ENCODE results near the gene CCRL2. TPM values are rescaled to one million over a fixed set of nuclear protein-coding genes. Genes with fewer than 3 reads are reported as not detected.
A peak's percentile ranks its signal among the peaks of the same experiment; 100 is the strongest.
"Not testable (repeated sequence)": the region's sequence is repeated elsewhere in the genome, so short reads cannot be mapped to it uniquely, and the experiment has no call there.

The CCRL2 gene
- total and polyA plus RNA-seq, 9 of the 15 experiments (the other 6 are each of a cell fraction or from before 2014, with no cell fraction given): 3.4 to 5.7 (median 4.0) TPM

DNA sequence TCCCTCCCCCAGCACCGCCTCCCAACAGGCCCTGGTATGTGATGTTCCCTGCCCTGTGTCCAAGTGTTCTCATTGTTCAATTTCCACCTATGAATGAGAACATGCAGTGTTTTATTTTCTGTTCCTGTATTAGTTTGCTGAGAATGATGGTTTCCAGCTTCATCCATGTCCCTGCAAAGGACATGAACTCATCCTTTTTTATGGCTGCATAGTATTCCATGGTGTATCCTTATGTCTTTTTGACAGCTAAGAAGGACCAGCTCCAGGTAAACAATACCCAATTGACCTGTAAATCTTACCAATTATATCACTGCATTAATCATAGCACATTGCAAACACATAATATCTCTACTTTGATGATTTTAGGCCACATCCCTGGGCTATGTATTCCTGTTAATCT, 23.8 kb downstream of the CCRL2 start:
- H2AFZ ChIP-seq (ENCODE audit: low read depth, low read length); H3K27me3 ChIP-seq (ENCODE audit: control insufficient read depth in 2 of 2, insufficient read depth in 2 of 2, low read length in 2 of 2); CTCF ChIA-PET (ENCODE audit: low intra/inter-chr PET ratio); H3K36me3 ChIP-seq (ENCODE audit: control insufficient read depth, insufficient read depth, low read length); in situ Hi-C loops (cut with MboI); intact Hi-C loops (cut with micrococcal nuclease); H3K9ac ChIP-seq (ENCODE audit: insufficient read depth in 1 of 2, low read depth in 2 of 2, low read length in 2 of 2); H3K79me2 ChIP-seq (ENCODE audit: control insufficient read depth, insufficient read depth, low read length); H3K4me2 ChIP-seq (ENCODE audit: insufficient read depth, low read length); ATAC-seq; H3K9me1 ChIP-seq (ENCODE audit: control insufficient read depth, insufficient read depth, low read length); FAIRE-seq; H3K9me3 ChIP-seq (replicated peaks; ENCODE audit: control insufficient read depth, insufficient read depth, low read depth, low read length); H4K20me1 ChIP-seq (replicated peaks; ENCODE audit: control insufficient read depth, insufficient read depth, low read length); H3K4me3 ChIP-seq; DNase-seq (ENCODE audit: extremely low read depth in 1 of 4, low spot score in 3 of 4); BruUV-seq (replicated peaks); H3K27ac ChIP-seq (ENCODE audit: extremely low read depth, low read depth, low read length): not testable (repeated sequence)
- H3K4me1 ChIP-seq (replicated peaks in 1 of 2; ENCODE audit: control insufficient read depth in 2 of 2, insufficient read depth in 2 of 2, low read length in 2 of 2): peaks cover 3 to 19% of the 10 kb centered on the region in 2 experiments; a peak in 4 of 5 replicates
- POLR2A ChIA-PET: interaction anchor here (0.6 kb wide), 1 partner anchor 12 kb away, joined by 3 read pairs; no protein-coding TSS in a partner anchor
- TF ChIP-seq RBM25 (IDR thresholded peaks at IDR 0.05; ENCODE audit: low read depth, low read length, severe bottlenecking) (peak; percentile 64), BCOR (IDR thresholded peaks at IDR 0.05) (peak; percentile 71; the same call in 1 of the 2 replicates), ZNF146 (CRISPR knock-in tag; IDR thresholded peaks at IDR 0.05; ENCODE audit: unreplicated experiment) (peak; percentile 96), KDM1A (IDR thresholded peaks at IDR 0.05) (0 out of 4 replicates have a peak, but pooled peaks of 1 of the 2 experiments have one; percentile 28)
- 35% methylated on average over 1 of the region's 1 CpG for WGBS (ENCODE audit: insufficient coverage, low coverage, missing lambda C conversion rate)

DNA sequence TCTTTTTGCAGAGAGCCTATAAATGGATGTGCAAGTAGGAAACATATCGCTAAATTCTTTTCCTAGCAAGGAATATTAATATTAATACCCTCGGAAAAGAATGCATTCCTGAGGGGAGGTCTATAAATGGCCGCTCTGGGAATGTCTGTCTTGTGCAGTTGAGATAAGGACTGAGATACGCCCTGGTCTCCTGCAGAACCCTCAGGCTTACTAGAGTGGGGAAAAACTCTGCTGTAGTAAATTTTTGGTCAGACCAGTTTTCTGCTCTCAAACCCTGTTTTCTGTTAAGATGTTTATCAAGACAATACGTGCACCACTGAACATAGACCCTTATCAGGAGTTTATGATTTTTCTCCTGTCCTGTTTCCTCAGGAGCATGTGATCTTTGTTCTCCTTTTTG, 24.8 kb downstream of the CCRL2 start:
- POLR2A ChIA-PET; H3K9ac ChIP-seq (ENCODE audit: insufficient read depth in 1 of 2, low read depth in 2 of 2, low read length in 2 of 2); CTCF ChIA-PET (ENCODE audit: low intra/inter-chr PET ratio); H3K27ac ChIP-seq (ENCODE audit: extremely low read depth, low read depth, low read length); intact Hi-C loops (cut with micrococcal nuclease); DNase-seq (ENCODE audit: extremely low read depth in 1 of 4, low spot score in 3 of 4); ATAC-seq; H3K36me3 ChIP-seq (ENCODE audit: control insufficient read depth, insufficient read depth, low read length); H3K9me3 ChIP-seq (replicated peaks; ENCODE audit: control insufficient read depth, insufficient read depth, low read depth, low read length); H3K4me3 ChIP-seq; H2AFZ ChIP-seq (ENCODE audit: low read depth, low read length); H3K4me2 ChIP-seq (ENCODE audit: insufficient read depth, low read length); FAIRE-seq; H3K9me1 ChIP-seq (ENCODE audit: control insufficient read depth, insufficient read depth, low read length); H4K20me1 ChIP-seq (replicated peaks; ENCODE audit: control insufficient read depth, insufficient read depth, low read length); in situ Hi-C loops (cut with MboI); BruUV-seq (replicated peaks); H3K79me2 ChIP-seq (ENCODE audit: control insufficient read depth, insufficient read depth, low read length); H3K27me3 ChIP-seq (ENCODE audit: control insufficient read depth in 2 of 2, insufficient read depth in 2 of 2, low read length in 2 of 2): not testable (repeated sequence)
- peaks cover 0 to 19% of the 10 kb centered on the region in 2 experiments; a peak in 3 of 5 replicates for H3K4me1 ChIP-seq (replicated peaks in 1 of 2; ENCODE audit: control insufficient read depth in 2 of 2, insufficient read depth in 2 of 2, low read length in 2 of 2)
- 6% methylated on average over 5 of the region's 5 CpGs for WGBS (ENCODE audit: insufficient coverage, low coverage, missing lambda C conversion rate)
- peak; percentile 83 for TF ChIP-seq TRIM28 (IDR thresholded peaks at IDR 0.05)
- peak; percentile 89; the same call in 1 of the 2 replicates for TF ChIP-seq ZNF280B (CRISPR knock-in tag; IDR thresholded peaks at IDR 0.05)
- TF ChIP-seq TRIM24 (IDR thresholded peaks at IDR 0.05): peak in 1 of 2 experiments; percentile 64; a peak in 2 of 4 replicates
- TF ChIP-seq, protein P1, sequence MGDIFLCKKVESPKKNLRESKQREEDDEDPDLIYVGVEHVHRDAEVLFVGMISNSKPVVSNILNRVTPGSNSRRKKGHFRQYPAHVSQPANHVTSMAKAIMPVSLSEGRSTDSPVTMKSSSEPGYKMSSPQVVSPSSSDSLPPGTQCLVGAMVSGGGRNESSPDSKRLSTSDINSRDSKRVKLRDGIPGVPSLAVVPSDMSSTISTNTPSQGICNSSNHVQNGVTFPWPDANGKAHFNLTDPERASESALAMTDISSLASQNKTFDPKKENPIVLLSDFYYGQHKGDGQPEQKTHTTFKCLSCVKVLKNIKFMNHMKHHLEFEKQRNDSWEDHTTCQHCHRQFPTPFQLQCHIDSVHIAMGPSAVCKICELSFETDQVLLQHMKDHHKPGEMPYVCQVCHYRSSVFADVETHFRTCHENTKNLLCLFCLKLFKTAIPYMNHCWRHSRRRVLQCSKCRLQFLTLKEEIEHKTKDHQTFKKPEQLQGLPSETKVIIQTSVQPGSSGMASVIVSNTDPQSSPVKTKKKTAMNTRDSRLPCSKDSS (IDR thresholded peaks at IDR 0.05; ENCODE audit: low read depth, partially characterized antibody): peak; percentile 43
- TF ChIP-seq BCL6 (CRISPR knock-in tag; IDR thresholded peaks at IDR 0.05): peak; percentile 14; the same call in 1 of the 2 replicates
- peak; percentile 99 for TF ChIP-seq ZNF445 (CRISPR knock-in tag; IDR thresholded peaks at IDR 0.05; ENCODE audit: low read depth)
- peak; percentile 78; the same call in 1 of the 2 replicates for TF ChIP-seq CBX5 (IDR thresholded peaks at IDR 0.05; ENCODE audit: borderline replicate concordance, low read depth)
- TF ChIP-seq CBX3 (IDR thresholded peaks at IDR 0.05; ENCODE audit: borderline replicate concordance in 1 of 2, low read length in 2 of 2): 0 out of 3 replicates have a peak, but pooled peaks of 1 of the 2 experiments have one; percentile 62
